HG03558 (cell line): ENCODE results near the gene IRF8.
A peak's percentile ranks its signal among the peaks of the same experiment; 100 is the strongest.
"Not testable (repeated sequence)": the region's sequence is repeated elsewhere in the genome, so short reads cannot be mapped to it uniquely, and the experiment has no call there.

Experiments used
- ATAC-seq: cut with Tn5 transposase; IDR thresholded peaks from one replicate; pipeline ENCODE4 v1.9.1; 2021; ENCODE audit warnings: moderate number of reproducible peaks; ENCODE audit not compliant: unreplicated experiment; ENCODE audit errors: extremely low read depth

IRF8 gene

DNA sequence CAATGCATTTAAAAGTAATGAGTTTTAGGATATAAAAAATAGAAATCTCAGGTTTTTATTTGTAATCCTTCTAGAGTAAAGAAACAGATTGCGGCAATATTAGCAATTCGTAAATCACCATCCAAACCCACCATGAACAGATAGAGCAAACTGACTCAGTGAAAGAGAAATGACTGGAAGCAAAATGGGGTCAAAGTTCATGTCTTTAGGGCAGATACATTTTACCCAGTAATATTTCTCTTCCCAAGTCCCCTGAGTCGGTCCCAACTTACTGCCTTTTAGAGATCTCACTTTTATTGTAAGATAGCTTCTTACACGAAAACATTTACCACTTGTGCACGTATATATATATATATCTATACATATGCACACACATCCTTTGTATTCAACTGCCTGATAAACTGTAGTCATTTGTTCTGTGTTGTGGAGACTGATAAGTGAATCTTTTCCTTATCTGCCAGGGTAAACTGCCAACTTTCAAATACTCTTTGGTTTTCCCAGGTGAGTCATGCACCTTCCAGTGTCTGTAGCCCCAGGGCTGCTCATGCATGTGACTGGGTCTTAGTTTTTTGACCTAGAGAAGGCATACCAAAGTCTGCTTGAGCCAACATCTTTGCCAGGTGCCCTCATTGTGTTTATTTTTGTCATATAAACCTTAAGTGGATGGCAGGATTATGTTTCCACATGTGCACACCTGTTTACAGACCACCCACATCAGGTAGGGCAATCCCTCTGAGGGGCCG, 7.8 kb upstream of the IRF8 start:
- no peak for ATAC-seq

DNA sequence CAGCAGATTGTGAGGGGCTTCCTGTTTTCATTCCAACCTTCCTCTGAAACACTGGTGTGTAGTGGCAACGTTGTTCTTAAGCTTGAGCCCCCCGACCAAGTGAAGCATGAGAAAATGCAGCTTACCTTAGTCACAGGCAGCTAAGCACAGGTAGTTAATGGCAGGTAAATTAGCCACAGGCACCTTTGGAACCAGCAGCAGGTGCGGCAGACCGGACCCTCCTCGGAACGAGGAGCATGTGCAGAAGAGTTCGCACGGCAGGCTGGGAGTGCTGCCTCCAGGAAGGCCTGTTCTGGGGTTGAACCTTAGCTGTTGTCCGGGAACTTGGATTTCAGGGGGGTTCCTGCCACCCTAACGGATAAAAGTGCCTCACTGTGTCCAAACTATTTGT, 7.2 kb upstream of the IRF8 start:
- ATAC-seq = no peak

DNA sequence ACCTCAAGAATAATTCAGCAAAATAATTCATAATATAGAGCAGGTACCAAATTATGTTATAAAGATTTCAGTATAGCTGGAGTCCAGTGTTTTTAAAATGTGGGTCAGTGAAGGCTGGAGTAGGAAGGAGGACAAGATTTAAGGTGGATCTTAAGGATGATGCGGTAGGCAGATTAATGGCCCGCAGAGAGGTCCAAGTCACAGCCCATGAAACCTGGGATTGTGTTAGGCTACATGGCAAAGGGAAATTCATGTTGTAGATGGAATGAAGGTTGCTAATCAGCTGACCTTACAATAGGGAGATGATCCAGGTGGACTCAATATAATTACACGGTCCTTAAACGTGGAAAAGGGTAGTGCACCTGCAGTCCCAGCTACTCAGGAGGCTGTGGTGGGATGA, 6.2 kb upstream of the IRF8 start:
- ATAC-seq = no peak

DNA sequence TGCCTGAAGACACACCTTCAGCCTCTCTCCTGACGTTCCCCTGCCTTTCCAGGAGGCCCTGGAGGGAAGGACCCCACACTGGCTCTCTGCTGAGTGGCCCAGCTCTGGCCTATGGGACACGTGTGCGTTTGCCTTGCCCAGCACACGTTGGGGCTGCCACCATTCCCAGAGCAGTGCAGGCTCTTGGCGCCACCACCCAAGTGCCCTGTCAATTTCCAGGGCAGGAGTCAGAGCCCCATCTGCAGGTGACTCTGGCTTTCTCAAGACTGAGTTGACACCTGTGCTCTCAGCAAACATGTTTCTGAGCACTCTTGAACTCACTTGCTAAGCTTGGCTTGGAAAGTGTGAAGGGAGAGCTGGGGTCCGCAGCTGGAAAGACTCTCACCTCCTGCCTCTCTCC, 4.7 kb upstream of the IRF8 start:
- no peak for ATAC-seq

DNA sequence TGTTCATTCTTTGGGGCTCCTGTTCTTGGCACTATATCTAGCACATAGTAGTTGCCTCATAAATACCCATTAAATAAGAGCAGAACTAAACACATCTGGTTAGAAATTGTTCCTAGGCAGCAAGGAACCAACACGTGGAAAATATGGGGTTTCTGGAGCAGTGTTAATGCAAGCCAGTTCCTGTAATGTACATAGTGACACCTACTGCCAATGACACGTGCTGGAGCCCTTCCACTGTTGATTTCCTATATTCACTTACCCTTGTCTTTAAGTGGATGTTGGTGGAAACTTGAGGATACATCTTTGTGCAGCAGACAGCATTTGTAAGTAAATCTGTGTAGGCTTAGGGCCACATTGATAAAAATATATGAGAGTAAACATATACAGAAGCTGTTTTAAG, 1.6 kb upstream of the IRF8 start:
- no peak for ATAC-seq

DNA sequence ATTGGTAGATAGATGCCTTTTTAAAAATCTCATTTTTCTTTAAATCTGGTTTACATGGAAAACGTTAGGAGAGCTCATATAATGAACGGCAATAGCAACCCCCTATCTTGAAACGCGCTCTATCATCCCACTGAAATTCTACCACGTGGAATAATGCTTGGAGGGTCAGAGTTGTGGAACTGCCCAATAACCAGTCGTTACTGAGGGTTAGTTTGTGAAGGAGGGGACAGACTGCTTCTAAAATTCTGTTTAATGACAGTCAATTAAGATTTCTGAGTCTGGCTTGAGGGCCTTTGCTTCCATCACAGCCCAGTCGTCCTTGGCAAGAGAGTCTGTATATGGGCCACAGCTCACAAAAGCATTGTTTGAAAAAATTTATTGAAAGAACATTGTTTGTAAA, 482 bp downstream of the IRF8 start:
- no peak for ATAC-seq

DNA sequence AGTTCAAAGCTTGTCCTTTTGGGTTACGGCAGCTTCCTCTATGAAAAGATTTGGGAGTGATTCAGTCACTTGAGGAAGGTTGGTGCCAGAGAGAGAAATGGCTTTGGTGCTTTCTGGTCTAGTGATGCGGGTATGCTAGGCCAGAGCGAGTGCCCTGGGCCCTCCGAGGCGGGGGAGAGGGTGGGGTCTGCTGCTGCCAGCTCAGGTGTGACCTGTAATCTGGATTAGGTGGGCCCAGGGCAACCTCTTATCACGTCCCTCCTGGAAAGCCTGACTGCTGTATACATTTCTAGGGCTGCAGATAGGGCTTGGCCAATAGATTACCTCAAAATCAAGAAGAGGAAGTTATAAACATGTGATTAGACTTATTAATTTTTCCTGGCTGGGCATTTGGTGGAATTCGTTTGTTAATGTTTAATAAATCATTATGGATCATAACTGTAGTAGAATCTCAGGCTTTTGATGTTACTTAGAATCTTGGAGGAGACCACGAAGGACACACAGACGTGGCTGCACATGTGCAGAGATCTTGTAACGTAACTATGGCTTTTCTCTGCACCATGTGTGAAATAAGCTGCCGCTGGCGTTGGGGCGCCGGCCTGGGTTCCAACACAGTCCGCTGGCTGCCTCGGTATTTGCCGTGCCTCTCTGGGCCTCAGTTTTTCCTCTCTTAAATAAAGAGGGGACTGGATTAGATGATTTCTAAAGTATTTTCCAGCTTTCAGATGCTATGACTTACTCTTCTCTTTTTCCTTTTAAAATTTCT, 1.2 kb downstream of the IRF8 start:
- no peak for ATAC-seq

DNA sequence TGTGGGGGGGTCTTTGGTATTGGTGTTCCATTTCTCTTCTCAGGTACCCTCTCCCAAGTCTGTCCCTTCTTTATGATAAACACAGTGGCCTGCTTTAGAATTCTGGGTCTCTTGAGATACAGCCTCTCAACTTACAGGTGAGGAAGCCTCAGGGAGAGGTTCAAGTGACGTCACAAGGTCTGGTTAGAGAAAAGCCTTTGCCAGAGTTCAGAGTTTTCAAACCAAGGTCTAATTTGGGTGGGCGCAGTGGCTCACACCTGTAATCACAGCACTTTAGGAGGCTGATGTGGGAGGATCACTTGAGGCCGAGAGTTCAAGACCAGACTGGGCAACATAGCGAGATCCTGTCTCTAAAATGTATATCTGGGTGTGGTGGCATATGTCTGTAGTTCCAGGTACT, 2.1 kb downstream of the IRF8 start:
- ATAC-seq = no peak

DNA sequence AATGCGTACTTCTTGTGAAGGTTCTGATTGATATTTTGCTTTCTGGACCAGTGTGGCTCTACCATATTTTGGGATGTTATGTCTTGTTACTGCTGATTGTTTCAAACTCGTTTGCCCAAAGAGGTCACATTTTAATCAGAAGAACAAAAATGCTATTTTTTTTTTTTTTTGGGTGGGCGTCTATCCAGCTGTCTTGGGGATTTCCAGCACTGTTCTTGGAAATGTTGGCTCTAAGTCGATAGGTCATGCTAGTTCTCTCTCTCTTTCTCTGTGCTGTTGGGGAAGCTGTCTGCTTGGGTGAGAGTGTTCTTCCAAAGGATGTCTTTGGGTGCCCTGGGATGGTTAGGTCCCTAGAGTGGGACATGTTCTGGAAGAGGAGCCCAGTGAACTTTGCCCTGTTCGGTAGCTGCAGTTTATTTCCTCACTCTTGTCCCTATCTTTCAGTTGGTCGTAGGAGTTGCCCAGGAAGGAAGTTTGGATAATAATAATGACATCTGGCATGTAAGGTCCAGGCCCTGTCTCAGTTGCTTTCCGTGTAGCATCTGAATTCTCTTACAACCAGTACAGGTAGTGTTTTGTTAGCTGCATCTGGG, 2.9 kb downstream of the IRF8 start:
- no peak for ATAC-seq

DNA sequence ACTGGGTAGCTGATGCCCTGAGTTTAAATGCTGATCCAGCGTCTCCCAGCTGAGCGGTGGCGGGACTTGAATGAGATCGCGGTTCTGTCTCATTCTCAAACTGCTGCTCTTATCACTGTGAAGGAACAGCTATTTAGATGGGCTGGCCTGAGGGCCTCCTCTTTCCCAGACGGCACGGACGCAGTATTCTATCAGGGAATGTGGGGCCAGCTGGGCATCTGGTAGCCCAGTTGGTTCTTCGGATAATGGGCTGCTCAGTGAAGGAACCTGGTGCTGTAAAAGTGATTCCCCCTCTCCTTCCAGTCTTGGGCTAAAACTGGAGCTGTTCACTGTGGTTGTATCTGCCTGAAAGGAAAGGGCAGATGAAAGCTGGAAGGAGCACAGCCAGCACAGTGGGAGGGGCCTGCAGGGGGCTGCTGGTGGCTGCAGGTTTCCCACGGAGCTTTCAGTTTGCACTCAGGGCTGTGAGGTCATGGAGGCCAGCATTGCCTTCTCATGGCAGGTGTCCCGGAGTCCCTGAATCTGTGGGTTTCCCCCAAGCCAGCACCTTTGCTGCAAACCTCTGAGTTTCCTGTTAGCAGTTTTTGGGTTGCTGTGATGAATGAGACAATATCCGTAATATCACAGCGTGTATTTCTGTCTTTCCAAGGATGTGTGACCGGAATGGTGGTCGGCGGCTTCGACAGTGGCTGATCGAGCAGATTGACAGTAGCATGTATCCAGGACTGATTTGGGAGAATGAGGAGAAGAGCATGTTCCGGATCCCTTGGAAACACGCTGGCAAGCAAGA, 3.6 kb downstream of the IRF8 start:
- peak; percentile 45 for ATAC-seq

DNA sequence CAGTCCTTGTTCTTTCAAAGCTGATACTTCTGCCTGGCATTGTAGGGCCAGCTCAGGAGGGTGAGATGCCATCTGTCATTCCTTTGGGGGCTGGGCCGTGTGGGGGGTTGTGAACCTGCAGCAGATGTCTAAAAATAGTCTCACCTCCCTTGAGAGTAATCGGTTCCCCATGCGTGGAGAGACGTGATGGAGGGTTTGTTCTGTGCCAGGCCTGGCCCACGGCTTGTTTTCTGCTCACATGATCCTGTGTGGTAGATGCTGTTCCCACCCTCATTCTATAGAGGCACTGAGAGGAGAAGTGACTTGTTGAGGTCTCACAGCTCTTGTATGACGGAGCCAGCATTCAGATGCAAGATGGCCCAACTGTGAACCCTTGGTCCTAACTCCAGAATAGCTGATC, 4.6 kb downstream of the IRF8 start:
- ATAC-seq = no peak

DNA sequence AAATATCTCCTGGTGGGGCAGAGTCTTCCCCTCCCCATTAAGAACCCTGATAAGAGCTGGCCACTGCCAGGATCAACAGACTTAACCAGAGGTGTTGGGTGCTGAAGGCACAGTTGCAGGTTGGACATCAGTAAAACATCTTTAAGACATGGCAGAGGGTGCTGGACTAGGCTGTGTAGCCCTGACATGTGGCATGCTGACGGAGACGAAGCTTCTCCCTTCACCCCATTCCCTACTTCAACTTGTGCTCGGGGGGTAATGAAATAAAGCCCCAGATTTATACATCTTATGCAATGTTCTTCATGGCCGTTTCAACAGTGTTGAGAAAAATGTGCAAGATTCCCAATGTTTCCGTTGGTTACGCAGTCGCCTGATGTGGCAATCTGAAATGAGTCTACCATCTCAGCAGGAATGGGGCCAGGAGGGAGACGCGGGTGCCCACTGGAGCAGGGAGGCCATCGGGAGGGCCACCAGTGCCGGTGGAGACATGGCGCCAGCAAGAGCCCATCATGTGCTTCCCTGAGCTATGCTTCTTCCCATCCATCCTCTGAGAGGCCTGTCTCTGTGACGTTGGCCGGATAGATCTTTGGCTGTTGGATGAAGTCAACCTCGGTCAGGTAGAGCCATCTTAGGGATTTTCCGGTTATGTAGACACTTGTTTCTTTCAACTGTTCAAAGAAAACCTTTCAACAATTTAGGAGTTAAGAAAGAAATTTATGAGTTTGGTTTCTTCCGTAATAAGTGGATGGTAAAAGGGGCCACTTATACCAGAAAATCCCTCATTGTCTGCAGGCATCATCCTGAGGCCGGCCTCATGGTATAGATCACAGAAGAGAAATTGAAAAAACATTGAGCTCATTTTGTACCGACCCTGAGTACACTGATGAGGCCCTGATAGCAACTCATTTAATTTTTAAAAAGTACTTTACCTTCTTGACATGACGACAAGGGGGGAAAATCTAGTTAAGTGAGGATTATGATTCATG, 6.4 kb downstream of the IRF8 start:
- ATAC-seq = no peak

DNA sequence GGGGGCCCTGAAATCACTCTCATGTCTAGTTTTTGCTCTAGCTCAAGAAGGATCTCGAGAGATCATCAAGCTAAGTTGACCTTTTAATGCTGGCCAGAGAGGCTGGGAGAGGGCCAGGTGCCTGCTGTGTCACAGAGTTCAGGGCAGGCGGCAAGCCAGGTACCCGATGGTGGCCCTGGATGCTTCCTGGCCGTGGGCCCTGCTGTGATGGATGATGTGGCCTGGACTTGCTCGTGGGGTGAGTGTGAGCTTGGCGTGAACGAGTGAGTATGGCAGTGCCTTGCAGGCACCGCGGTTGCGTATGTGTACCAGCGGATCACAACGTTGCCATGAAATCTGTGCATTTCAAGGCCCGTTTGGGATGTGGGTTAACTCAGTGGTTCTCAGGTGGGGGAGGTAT, 7.4 kb downstream of the IRF8 start:
- ATAC-seq = no peak

DNA sequence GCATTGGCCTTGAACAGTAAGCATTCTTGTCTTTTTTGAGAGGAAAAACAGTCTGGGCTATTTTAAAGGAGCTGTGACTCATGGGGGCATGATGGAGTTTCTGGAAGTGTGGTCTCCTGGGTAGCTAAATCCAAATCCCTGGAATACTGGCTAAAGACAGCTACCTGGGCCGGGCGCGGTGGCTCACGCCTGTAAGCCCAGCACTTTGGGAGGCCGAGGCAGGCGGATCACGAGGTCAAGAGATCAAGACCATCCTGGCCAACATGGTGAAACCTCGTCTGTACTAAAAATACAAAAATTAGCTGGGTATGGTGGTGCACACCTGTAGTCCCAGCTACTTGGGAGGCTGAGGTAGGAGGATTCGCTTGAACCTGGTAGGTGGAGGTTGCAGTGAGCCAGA, 8.3 kb downstream of the IRF8 start:
- ATAC-seq = not testable (repeated sequence)

DNA sequence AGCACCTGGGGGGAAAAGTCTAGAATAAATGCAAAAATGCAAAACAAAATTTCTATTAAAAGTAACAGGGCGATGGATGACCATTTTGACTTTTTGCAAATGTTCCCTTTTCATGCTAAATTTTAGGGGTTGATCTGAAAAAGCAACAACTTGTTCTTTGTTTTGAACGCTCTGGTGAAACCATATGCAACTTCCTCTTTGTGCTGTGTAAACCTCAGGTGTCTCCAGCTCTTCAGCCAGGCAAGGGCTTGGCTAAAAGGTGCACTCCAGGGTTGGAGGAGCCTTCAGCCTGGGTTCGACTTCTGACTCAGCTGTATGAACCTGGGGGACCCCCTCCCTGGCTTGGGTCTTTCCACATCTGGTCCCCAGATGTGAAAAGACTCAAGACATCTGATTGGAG, 9.5 kb downstream of the IRF8 start:
- peak; percentile 45 for ATAC-seq

DNA sequence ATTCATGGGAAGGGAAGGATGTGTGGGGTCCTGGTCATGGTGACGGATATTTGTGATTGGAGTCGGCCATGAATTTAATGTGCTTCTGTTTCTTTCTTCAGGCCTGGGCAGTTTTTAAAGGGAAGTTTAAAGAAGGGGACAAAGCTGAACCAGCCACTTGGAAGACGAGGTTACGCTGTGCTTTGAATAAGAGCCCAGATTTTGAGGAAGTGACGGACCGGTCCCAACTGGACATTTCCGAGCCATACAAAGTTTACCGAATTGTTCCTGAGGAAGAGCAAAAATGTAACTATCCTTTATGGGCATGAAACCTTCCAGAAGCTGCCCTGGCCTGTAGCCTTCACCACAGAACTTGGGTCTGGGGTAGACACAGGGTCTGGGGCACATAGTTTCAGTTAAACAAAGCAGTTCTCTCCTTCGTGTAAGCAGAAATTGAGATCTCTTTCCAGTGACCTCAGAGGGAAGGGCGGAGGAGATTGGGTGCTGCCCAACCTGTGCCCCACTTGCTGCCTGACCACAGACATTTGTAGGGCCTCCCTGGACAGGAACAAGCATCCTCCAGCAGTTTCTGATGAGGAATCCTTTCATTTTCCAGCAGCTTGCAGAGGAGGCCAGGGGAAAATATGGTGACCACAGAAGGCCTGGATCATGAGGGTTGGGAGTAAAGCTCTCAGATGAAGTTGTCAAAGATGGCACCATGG, 10.1 kb downstream of the IRF8 start:
- ATAC-seq = no peak

DNA sequence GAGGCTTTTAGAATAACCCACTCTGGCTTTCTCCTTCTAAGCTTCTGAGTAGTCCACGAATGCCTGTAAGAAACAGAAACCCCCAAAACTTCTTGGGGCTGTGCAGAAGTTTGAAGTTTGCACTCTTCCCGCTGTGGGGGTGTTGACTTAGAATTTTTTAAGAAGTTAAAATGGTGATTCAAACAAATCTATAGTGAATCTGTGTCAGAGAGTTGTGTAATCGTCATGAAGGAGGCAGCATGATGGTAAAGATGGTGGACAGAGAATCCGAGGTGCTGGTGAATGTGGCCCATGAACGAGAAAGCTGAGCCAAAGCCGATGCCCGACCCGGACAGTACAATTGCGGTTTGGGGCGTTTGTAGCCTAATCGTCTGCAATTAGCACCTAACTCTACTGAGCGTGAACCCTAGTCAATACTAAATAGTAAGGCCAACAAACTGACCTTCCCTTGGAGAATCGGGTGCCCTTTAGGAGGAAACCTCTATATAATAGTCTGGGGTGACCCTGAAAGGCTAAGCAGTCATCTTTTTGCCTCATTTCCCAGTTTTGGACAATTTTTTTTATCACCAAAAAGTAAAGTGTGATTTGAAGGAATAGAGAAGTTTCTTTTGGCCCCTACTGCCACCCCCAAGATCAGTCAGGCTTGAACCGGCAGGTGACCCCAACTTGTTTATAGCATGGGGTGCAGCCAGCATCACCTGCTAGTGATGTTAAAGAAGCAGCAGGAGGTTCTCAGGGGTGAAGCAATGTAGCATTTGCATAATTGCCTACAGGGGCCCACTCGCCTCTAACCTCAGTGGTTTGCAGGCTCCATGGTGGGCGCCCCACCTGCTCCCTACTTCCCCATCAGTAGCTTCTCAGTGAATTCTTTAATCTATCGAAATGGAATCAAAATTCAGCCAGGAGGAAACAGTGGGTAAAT, 11.2 kb downstream of the IRF8 start:
- ATAC-seq = no peak

DNA sequence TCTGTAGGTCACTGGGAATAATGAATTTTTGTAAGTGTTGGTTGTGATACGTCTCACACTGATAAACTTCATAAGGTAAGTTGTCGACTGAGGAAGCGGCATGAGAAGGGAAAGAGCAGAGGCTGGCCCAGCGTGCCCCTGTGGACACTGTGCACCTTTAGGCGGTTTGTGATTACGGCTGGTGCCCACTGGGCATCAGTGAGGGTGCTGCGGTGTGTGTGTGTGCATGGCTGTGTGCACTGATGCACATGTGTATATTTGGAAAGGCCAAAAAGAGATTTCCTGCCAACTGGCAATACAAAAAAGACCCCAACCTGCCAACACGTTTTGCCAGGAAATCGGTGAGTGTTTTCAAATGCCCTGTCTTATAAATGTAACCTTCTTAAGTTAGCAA, 11.9 kb downstream of the IRF8 start:
- ATAC-seq = no peak
